Lower leg skin (tissue), 3 donors: Measurements from ENCODE around the gene ATP13A5.

Experiments used
- CTCF ChIP-seq, 3 donors: fragments of 450-650 bp; IDR thresholded peaks; one replicate each; pipeline ENCODE4 v1.5.1; 2016; ENCODE audit warnings: antibody characterized with exemption in 3 of 3, mild to moderate bottlenecking in 3 of 3, moderate library complexity in 2 of 3
- POLR2A ChIP-seq, 2 donors: fragments of 450-650 bp; IDR thresholded peaks; one replicate each; pipeline ENCODE4 v1.6.1; 2016 to 2017; ENCODE audit warnings: antibody characterized with exemption in 2 of 2, mild to moderate bottlenecking in 1 of 2, moderate library complexity in 1 of 2

GRCh38 chr3:193378706-193379105, at the start of gene ATP13A5:
- TF ChIP-seq CTCF (IDR thresholded peaks at IDR 0.05) (no peak), POLR2A (IDR thresholded peaks at IDR 0.05) (no peak)
